ELR (cell line): ENCODE results near the gene RPS19BP1.

Source experiments
- DNase-seq: peaks from one replicate; pipeline ENCODE4 v3.0.0-alpha.2; 2015; ENCODE audit warnings: low read depth

Gene RPS19BP1

GRCh38 chr22:39490135-39490798 is 42.3 kb downstream of the RPS19BP1 start:
- DNase-seq: peak; percentile 76

GRCh38 chr22:39489094-39490068 is 43.2 kb downstream of the RPS19BP1 start:
- no peak for DNase-seq

GRCh38 chr22:39488563-39489083 is 43.9 kb downstream of the RPS19BP1 start:
- no peak for DNase-seq

- DNase-seq: no peak
Measured at GRCh38 chr22:39487826-39488520, 44.6 kb downstream of the RPS19BP1 start.

- DNase-seq: no peak
Measured at GRCh38 chr22:39486951-39487825, 45.4 kb downstream of the RPS19BP1 start.

GRCh38 chr22:39482768-39483167 is 49.8 kb downstream of the RPS19BP1 start:
- no peak for DNase-seq

- DNase-seq: no peak
Measured at GRCh38 chr22:39481595-39481994, 51.0 kb downstream of the RPS19BP1 start.

GRCh38 chr22:39481054-39481453 is 51.5 kb downstream of the RPS19BP1 start:
- no peak for DNase-seq

- DNase-seq: no peak
Measured at GRCh38 chr22:39480557-39480956, 52.0 kb downstream of the RPS19BP1 start.

- no peak for DNase-seq
Measured at GRCh38 chr22:39479254-39479653, 53.3 kb downstream of the RPS19BP1 start.
